Tibial nerve (tissue), 4 donors: Measurements from ENCODE around the gene ACD. TPM values are rescaled to one million over a fixed set of nuclear protein-coding genes. Genes with fewer than 3 reads are reported as not detected.

Experiments used
- DNase-seq, 2 donors: peaks; one replicate each; pipeline ENCODE4 v3.0.0-alpha.2; 2019; ENCODE audit warnings: low spot score in 2 of 2
- H3K27ac ChIP-seq, 4 donors: fragments of 200-600 bp; sonication (generic) in 3 of 4; one replicate each; pipeline ENCODE4 v1.5.1; 2017 to 2019; ENCODE audit warnings: mild to moderate bottlenecking in 1 of 4
- H3K27me3 ChIP-seq, 2 donors: fragments of 200-600 bp; sonication (generic) in 1 of 2; one replicate each; pipeline versions ENCODE4 v1.5.1 to v1.6.0; 2017 to 2019
- H3K36me3 ChIP-seq, 3 donors: fragments of 200-600 bp; sonication (generic); one replicate each; pipeline ENCODE4 v1.5.1; 2018 to 2019
- H3K4me1 ChIP-seq, 4 donors: fragments of 200-600 bp; sonication (generic) in 3 of 4; one replicate each; pipeline ENCODE4 v1.5.1; 2017 to 2019
- H3K4me3 ChIP-seq, 4 donors: fragments of 200-600 bp; sonication (generic) in 3 of 4; one replicate each; pipeline ENCODE4 v1.5.1; 2017 to 2019; ENCODE audit warnings: mild to moderate bottlenecking in 1 of 4, moderate library complexity in 1 of 4
- H3K9me3 ChIP-seq, 4 donors: fragments of 200-600 bp; sonication (generic) in 3 of 4; one replicate each; pipeline ENCODE4 v1.5.1; 2017 to 2019
- CTCF ChIP-seq, 5 experiments: fragments of 200-600 bp in 3 of 5; fragments of 450-650 bp in 2 of 5; sonication (generic) in 3 of 5; IDR thresholded peaks; one replicate each; pipeline ENCODE4 v1.5.1; 2016 to 2019; ENCODE audit warnings: antibody characterized with exemption in 5 of 5, mild to moderate bottlenecking in 3 of 5, moderate library complexity in 2 of 5
- EP300 ChIP-seq, 2 donors: sonication (generic); formaldehyde crosslinking; IDR thresholded peaks; one replicate each; pipeline ENCODE4 v1.6.1; 2017; ENCODE audit warnings: antibody characterized with exemption in 2 of 2, mild to moderate bottlenecking in 1 of 2
- POLR2A ChIP-seq, 2 donors: fragments of 450-650 bp; IDR thresholded peaks; one replicate each; pipeline ENCODE4 v1.6.1; 2017; ENCODE audit warnings: antibody characterized with exemption in 2 of 2, mild to moderate bottlenecking in 2 of 2, moderate library complexity in 2 of 2
- WGBS, 2 donors: methylation state at CpG; one replicate each; pipeline ENCODE4 v1.1.5; 2018; 5-methylcytosine and 5-hydroxymethylcytosine counted together
- total RNA-seq, 4 donors: library from RNA; depleted of rRNA; stranded (reverse); fragments of >200 nt; gene quantifications; one replicate each; pipeline ENCODE4 v1.1.0, GENCODE V29; 2016

ACD gene
- total RNA-seq, 4 donors from 2014 or later: 18.0 to 32.3 (median 20.7) TPM

- H3K27ac ChIP-seq: peak overlapping the region; percentile 90 to 100 (median 96)
- WGBS, 2 donors: 18 to 20% methylated on average over 16 to 20 of the region's 39 CpGs
- H3K27me3 ChIP-seq: no peaks in the 10 kb centered on the region
- peak overlapping the region; percentile 58 to 86 (median 66) for H3K4me3 ChIP-seq
- H3K36me3 ChIP-seq: peaks cover 0 to 52% (median 0%) of the 10 kb centered on the region in 3 donors
- DNase-seq: no peak
- peaks cover 0 to 47% (median 26%) of the 10 kb centered on the region in 4 donors for H3K4me1 ChIP-seq
- TF ChIP-seq POLR2A (IDR thresholded peaks at IDR 0.05): peak in 1 of 2 donors; percentile 2
- no peak for TF ChIP-seq CTCF (IDR thresholded peaks at IDR 0.05)
- no peaks in the 10 kb centered on the region for H3K9me3 ChIP-seq
Measured at GRCh38 chr16:67661101-67661761, 1.2 kb upstream of the ACD start.

- peak; percentile 90 to 91 for DNase-seq
- no peak for TF ChIP-seq POLR2A (IDR thresholded peaks at IDR 0.05)
- TF ChIP-seq EP300 (IDR thresholded peaks at IDR 0.05): peak; percentile 78 to 86
- peak in 1 of 5 experiments; percentile 31 for TF ChIP-seq CTCF (IDR thresholded peaks at IDR 0.05)
- WGBS, 2 donors: 0% methylated on average over 10 to 45 of the region's 48 CpGs
- Histone ChIP-seq H3K4me1 (peaks cover 0 to 41% (median 20%) of the 10 kb centered on the region in 4 donors), H3K9me3 (no peaks in the 10 kb centered on the region), H3K27ac (peak within 1 kb of the TSS; percentile 90 to 100 (median 96)), H3K4me3 (peak within 1 kb of the TSS; percentile 64 to 92 (median 77)), H3K36me3 (peaks cover 0 to 52% (median 0%) of the 10 kb centered on the region in 3 donors), H3K27me3 (no peaks in the 10 kb centered on the region)
Measured at GRCh38 chr16:67660564-67661028, 536 bp upstream of the ACD start, which contains the start of gene PARD6A. PARD6A (plus strand) TSS chr16:67660960; CDS start chr16:67661039, 79 bp downstream.

- H3K27me3 ChIP-seq: peaks cover 0 to 12% of the 10 kb centered on the region in 2 donors
- peak overlapping the region in 2 of 4 donors; percentile 90 to 100 for H3K27ac ChIP-seq
- H3K9me3 ChIP-seq: no peaks in the 10 kb centered on the region
- H3K4me1 ChIP-seq: peaks cover 0 to 31% (median 17%) of the 10 kb centered on the region in 4 donors
- no peak for DNase-seq
- peak overlapping the region; percentile 64 to 92 (median 77) for H3K4me3 ChIP-seq
- WGBS, 2 donors: 33 to 62% methylated on average over 11 to 19 of the region's 21 CpGs
- peaks cover 0 to 42% (median 0%) of the 10 kb centered on the region in 3 donors for H3K36me3 ChIP-seq
- no peak for TF ChIP-seq EP300 (IDR thresholded peaks at IDR 0.05)
- no peak for TF ChIP-seq POLR2A (IDR thresholded peaks at IDR 0.05)
- no peak for TF ChIP-seq CTCF (IDR thresholded peaks at IDR 0.05)
Measured at GRCh38 chr16:67658849-67659674, 998 bp downstream of the ACD start.

- Histone ChIP-seq H3K4me3 (no peak overlapping the region), H3K27me3 (peaks cover 0 to 22% of the 10 kb centered on the region in 2 donors), H3K36me3 (peaks cover 0 to 31% (median 0%) of the 10 kb centered on the region in 3 donors), H3K4me1 (peaks cover 0 to 38% (median 23%) of the 10 kb centered on the region in 4 donors), H3K9me3 (no peaks in the 10 kb centered on the region), H3K27ac (no peak overlapping the region)
- no peak for DNase-seq
- WGBS, 2 donors: 91 to 94% methylated on average over 17 to 18 of the region's 18 CpGs
- no peak for TF ChIP-seq CTCF (IDR thresholded peaks at IDR 0.05)
- no peak for TF ChIP-seq POLR2A (IDR thresholded peaks at IDR 0.05)
- no peak for TF ChIP-seq EP300 (IDR thresholded peaks at IDR 0.05)
Measured at GRCh38 chr16:67657751-67658518, 2.1 kb downstream of the ACD start.
